GM04503 (cell line): ENCODE results near the gene SCN5A.
"Not testable (repeated sequence)": the region's sequence is repeated elsewhere in the genome, so short reads cannot be mapped to it uniquely, and the experiment has no call there.

Experiments used
- DNase-seq: peaks from one replicate; pipeline ENCODE4 v3.0.0-alpha.2; 2012; ENCODE audit warnings: low read depth

The SCN5A gene

GRCh38 chr3:38577371-38578080, 72.0 kb downstream of the SCN5A start:
- DNase-seq: no peak

- DNase-seq: no peak
Observed at GRCh38 chr3:38576526-38577370, 72.7 kb downstream of the SCN5A start.

DNA sequence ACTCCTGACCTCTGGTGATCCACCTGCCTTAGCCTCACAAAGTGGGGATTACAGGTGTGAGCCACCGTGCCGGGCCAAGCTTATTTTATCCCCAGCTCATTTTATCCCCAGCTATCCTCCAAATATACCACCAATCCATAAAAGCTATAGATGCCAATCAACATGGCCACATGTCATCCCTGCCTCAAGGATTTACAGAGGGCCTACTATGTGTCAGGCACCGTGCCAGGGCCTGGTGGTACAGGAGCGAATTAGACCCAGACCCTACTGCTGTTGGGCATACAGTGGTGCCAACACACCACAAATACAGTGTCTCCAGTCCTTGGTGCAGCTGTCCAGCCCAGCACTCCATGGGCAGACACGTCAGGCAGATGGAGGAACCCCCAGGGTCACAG, 73.4 kb downstream of the SCN5A start:
- DNase-seq: no peak

GRCh38 chr3:38575279-38575843, 74.1 kb downstream of the SCN5A start:
- DNase-seq: no peak

DNA sequence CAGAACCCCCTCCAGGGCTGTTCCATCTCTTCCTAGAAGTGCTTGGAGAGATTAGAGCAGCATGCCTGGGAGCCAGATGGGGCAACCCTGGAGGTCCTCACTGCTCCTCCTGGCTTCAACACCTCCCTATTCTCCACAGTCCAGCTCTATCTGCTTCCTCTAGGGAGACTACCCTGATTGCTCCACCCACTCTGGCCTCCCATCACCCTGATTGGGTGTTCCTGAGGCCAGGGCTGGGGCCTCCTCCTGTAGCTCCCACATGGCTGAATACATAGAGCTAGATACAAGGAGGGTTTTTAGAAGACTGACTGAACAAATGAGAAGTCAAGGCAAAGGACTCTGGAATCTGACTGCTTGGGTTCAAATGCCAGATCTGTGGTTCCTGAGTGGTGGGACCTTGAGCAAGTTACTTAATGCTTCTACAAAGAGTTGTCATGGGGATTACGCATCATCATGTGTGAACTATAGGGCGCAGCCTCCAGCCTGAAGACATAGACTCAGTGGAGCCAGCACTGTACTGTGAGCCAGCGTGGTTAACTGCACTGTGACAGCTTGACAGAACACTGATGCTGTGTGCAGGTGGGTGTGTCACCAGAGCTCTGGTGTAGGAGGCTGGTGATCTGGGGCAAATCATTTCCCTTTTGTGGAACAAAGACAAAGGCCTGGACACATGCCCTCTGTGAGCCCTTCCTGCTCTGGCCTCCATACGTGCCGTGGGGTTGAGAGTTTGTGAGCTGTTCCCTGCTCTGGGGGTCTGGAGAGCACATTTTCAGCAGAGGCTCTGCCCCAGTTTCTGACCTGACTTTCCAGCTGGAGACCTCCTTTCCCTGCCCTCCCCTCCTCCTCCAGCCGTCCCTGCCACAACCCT, 74.8 kb downstream of the SCN5A start:
- no peak for DNase-seq

GRCh38 chr3:38573556-38573955, 75.9 kb downstream of the SCN5A start:
- no peak for DNase-seq

GRCh38 chr3:38573111-38573510, 76.4 kb downstream of the SCN5A start:
- no peak for DNase-seq

GRCh38 chr3:38567498-38567897, 82.0 kb downstream of the SCN5A start:
- DNase-seq: no peak

DNA sequence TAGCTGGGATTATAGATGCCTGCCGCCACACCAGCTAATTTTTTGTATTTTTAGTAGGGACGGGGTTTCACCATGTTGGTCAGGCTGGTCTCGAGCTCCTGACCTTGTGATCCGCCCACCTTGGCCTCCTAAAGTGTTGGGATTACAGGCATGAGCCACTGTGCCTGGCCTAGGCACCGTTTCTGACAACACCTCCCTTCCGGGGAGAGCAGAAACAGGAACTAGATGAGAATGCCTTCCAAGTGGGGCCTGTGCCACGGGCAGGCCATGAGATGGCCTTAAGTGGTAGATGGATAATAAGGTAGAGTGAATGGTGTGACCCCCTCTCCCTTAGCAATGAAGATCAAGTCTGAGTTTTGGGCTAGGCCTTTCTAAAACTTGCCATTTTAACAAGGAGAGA, 82.7 kb downstream of the SCN5A start:
- not testable (repeated sequence) for DNase-seq

DNA sequence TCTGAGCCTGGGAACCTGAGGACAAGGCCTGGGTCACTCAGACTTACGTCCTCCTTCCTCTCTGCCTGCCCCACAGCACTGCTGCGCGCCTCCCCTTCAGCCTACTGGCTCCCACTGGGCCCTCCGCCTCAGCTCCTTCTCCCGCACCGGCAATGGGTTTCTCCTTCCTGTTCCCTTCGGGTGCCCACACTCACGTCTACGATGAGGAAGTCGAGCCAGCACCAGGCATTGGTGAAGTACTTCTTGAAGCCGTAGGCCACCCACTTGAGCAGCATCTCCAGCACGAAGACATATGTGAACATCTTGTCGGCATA, 83.3 kb downstream of the SCN5A start:
- no peak for DNase-seq

GRCh38 chr3:38565339-38566214, 83.9 kb downstream of the SCN5A start:
- DNase-seq: no peak

- DNase-seq: no peak
Observed at GRCh38 chr3:38564631-38565338, 84.7 kb downstream of the SCN5A start.

DNA sequence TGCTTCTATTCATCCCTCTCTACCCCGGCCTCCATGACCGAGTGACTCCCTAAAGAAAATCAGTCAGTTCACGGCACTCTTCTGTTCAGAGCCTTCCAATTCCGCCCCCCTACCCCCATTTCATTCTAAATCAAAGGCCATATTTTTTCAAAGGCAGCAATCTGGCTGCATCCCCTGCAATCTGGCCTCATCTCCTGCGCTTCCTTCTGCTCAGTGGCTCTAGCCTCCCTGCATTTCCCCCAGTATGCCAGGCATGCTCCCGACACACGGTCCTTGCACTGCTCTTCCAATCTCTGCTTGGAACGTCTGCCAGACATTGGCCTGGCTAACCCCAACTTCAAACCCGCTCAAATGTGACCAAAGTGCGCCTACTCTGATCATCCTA, 85.6 kb downstream of the SCN5A start:
- no peak for DNase-seq

DNA sequence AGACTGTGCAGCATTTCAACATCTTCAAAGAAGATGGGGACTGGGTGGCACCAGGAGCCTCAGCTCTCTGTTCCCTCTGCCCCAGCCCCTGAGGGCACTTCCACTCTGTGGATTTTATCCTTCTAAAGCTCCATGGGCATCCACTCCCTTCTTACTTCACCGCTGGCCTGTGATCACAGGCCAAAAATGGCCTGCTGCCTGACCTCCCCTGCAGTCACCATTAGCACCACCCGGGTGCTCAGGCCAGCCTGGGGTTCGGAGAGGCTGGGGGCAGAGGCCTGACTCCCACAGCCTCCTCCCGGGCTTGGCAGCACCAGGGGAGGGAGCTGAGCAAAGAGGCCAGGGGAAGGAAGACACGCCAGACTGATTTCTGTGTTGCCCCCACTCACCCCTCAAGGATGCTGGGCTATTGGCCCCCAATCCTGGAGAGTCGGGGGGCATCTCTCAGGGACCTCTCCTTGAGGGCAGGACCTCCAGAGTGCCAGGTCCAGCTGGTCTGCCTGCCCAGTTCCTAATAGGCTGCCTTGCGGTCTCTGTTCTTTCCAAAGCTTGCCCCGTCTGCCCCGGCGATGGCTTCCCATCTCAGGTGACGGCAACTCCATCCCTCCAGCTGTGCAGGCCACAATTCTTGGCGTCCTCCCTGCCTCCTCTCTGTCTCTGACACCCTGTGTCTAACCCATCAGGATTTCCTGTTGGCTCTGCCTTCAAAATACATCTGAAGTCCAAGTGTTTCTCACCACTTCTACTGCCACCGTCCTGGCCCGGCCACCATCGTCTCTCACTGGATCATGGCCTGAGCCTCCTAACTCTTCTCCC, 86.2 kb downstream of the SCN5A start:
- DNase-seq: no peak

DNA sequence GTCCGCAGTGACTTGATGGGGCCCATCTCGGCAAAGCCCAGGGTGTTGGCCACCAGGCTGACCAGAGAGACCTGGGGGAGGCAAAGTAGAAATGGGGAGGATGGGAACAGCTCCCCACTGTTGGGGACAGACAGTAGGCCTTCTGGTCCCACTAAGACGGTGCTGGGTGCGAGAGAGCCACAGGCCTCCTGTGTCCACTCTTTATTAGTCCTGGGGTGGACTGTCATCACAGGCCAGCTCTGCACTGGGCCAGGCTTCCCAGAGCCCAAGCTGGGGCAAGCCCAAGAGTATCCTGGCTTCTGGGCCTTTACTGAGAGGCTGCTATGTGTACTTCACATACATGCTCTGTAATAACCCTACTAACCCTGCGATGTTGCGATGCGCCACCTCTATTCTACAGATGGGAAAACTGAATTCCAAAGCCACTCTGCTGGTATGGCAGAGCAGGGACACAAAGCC, 87.0 kb downstream of the SCN5A start:
- DNase-seq: no peak

DNA sequence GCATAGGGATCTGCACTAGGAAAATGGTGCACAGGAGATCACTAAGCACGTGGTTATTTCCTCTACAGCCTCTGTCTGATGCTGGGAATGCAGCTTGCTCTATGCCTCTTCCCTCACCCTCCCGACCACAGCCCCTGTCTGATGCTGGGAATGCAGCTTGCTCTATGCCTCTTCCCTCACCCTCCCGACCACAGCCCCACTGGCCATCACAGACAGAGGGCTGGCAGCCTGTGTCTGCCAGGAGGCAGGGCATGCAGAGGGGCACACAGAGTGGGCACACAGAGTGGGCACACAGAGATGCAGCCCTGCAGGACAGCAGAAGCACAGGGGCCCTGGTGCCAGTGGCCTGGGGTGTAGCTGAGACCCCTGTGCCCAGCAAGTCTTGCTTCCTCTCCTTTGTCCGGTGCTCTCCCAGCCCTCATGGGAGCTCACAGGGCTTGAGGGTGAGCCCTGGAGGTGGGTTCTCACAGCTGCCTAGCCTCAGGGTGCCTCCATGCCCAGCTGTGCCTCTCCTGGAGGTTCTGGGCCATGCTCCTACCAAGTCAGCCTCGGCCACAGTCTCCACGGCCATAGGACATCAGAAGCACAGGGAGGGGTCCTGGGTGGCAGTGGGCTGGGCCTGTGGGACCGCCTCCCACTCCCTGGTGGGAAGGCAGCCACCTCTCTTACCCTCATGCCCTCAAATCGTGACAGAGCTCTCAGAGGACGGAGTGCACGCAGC, 87.6 kb downstream of the SCN5A start:
- no peak for DNase-seq

DNA sequence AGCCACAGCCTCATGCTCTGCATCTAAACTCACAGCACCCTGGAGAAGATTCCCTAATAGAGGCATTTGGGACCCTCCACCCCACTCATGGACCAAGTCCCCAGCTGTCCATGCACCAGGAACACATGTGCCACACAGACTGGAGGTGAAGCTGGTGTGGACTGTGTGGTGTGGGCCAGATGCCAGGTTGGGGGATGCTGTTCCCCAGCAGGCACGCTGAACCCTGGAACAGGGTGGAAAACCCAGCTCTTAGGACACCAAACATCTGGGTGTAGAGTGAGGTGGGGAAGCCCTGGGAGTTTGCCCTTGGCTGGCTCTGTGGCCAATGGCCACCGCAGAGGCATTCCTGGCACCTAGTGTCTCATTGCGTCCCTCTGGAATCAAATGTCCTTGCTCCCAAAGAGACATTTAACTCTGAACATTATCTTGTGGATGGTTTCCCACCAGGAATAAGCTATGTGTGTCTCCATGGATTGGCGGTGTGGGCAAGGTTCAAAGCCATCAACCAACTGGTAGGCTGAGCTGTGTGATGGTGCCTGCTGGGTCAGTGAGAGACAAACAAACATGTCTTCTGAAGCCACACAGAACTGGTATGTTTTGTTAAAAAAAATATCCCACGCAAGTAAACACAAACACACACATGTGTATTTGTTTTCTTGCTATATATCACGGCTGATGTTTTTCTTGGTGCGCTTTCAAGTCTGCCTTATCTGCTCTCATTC, 88.3 kb downstream of the SCN5A start:
- DNase-seq: no peak

DNA sequence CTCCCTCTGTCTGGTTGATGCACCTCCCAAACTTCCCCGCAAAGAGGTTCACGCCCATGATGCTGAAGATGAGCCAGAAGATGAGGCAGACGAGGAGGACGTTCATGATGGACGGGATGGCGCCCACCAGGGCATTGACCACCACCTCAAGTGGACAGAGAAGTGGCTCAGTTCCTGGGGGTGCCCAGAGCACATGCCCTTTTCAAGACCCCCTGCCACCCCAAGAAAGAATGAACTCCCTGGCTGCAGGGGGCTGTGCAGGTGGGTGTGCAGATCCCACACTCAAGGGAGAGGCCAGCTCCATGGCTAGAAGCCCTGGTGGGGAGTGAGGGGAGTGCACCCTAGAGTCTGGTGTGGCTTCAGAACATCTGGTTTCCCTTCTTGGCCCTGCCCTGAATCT, 89.2 kb downstream of the SCN5A start:
- no peak for DNase-seq
